Esophagus (tissue), 2 donors: ENCODE results near the gene DAPL1. TPM values are rescaled to one million over a fixed set of nuclear protein-coding genes. Genes with fewer than 3 reads are reported as not detected.
A peak's percentile ranks its signal among the peaks of the same experiment; 100 is the strongest.

Experiments
- H3K27ac ChIP-seq, 2 donors: one replicate each; pipeline ENCODE4 v1.5.1; 2013; ENCODE audit warnings: low read depth in 2 of 2, mild to moderate bottlenecking in 2 of 2, inconsistent platforms in 1 of 2, low read length in 1 of 2, moderate library complexity in 1 of 2
- H3K27me3 ChIP-seq, 2 donors: one replicate each; pipeline ENCODE4 v1.6.1; 2013; ENCODE audit warnings: low read length in 2 of 2, control low read depth in 1 of 2, mild to moderate bottlenecking in 1 of 2; ENCODE audit not compliant: insufficient read depth in 2 of 2, control insufficient read depth in 1 of 2
- H3K36me3 ChIP-seq, 2 donors: one replicate each; pipeline ENCODE4 v1.6.1; 2013; ENCODE audit warnings: low read length in 1 of 2; ENCODE audit not compliant: control insufficient read depth in 2 of 2, insufficient read depth in 2 of 2
- H3K4me1 ChIP-seq, 2 donors: one replicate each; pipeline ENCODE4 v1.6.1; 2013; ENCODE audit warnings: low read length in 1 of 2; ENCODE audit not compliant: control insufficient read depth in 2 of 2, insufficient read depth in 2 of 2
- H3K4me3 ChIP-seq, 2 donors: one replicate each; pipeline ENCODE4 v1.5.1; 2013; ENCODE audit warnings: low read length in 2 of 2, mild to moderate bottlenecking in 2 of 2, low read depth in 1 of 2, moderate library complexity in 1 of 2
- H3K9me3 ChIP-seq, 2 donors: one replicate each; pipeline ENCODE4 v1.6.1; 2013; ENCODE audit warnings: mild to moderate bottlenecking in 2 of 2, low read depth in 1 of 2, low read length in 1 of 2, moderate library complexity in 1 of 2; ENCODE audit not compliant: control insufficient read depth in 2 of 2, insufficient read depth in 1 of 2
- WGBS, 2 donors: extraction: QIAGEN DNeasy Blood & Tissue Kit; methylation state at CpG; one replicate each; pipeline ENCODE4 v1.1.7; 2013; 5-methylcytosine and 5-hydroxymethylcytosine counted together
- polyA plus RNA-seq, 2 donors: library from polyadenylated mRNA; stranded (reverse); fragments of 200-250 nt; gene quantifications; one replicate each; pipeline ENCODE4 v1.2.3, GENCODE V29; 2013
- donor health status: healthy with polysubstance abuse.
- donor health status: Bipolar disorder and iron deficiency.

Gene DAPL1
- polyA plus RNA-seq, 2 donors = 426 to 475 TPM

DNA sequence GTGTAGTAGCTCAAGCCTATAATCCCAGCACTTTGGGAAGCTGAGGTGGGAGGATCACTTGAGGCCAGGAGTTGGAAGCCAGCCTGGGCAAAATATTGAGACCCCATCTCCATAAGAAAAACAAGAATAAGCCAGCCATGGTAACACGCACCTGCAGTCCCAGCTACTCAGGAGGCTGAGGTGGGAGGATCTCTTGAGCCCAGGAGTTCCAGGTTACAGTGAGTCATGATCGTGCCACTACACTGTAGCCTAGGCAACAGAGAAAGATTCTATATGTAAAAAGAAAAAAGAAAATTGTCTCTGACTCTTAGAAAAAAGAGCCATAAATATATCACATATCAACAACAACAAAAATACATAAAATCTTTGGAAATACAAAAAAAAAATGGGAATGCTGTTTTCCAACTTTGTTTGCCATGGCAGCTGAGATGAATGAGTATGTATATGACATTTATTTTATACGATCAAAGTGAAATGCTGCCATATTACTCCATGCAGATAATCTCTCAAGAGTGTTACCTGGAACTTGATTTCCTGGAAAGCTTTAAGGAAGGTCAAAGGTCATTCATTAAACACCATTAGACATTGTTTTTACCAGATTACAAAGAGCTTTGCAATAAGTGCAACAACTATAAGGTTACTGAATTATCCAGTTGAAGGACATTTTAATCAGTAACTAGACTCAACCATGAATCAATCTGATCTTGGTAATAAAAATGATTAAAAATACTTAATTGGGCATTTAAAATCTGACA is 19.7 kb upstream of the DAPL1 start:
- no peak overlapping the region for H3K27ac ChIP-seq
- 74 to 84% methylated on average over 3 of the region's 3 CpGs for WGBS, 2 donors
- no peaks in the 10 kb centered on the region for H3K36me3 ChIP-seq
- H3K27me3 ChIP-seq = no peaks in the 10 kb centered on the region
- H3K4me3 ChIP-seq = no peak overlapping the region
- H3K4me1 ChIP-seq = no peaks in the 10 kb centered on the region
- no peaks in the 10 kb centered on the region for H3K9me3 ChIP-seq

DNA sequence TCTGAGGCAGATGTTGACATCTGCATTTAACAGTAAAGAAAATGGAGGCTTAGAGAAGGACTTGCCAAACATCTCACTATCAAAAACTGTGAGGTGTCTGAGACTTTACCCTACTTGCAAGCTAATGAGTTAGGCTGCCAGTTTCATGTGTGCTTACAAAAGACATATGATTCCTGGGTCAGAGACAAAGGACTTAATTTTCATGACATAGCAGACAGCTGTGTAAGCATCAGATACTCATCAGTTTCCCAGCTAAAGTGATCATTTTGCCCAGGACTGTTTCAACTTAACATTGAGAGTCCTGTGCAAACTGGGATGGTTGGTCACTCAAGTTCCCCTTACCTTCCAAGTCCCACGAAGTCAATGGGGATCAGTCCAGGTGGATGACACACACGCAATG is 18.9 kb upstream of the DAPL1 start:
- H3K36me3 ChIP-seq = no peaks in the 10 kb centered on the region
- WGBS, 2 donors = 80 to 92% methylated on average over 2 of the region's 2 CpGs
- no peak overlapping the region for H3K27ac ChIP-seq
- no peaks in the 10 kb centered on the region for H3K4me1 ChIP-seq
- H3K9me3 ChIP-seq = no peaks in the 10 kb centered on the region
- H3K4me3 ChIP-seq = no peak overlapping the region
- no peaks in the 10 kb centered on the region for H3K27me3 ChIP-seq

DNA sequence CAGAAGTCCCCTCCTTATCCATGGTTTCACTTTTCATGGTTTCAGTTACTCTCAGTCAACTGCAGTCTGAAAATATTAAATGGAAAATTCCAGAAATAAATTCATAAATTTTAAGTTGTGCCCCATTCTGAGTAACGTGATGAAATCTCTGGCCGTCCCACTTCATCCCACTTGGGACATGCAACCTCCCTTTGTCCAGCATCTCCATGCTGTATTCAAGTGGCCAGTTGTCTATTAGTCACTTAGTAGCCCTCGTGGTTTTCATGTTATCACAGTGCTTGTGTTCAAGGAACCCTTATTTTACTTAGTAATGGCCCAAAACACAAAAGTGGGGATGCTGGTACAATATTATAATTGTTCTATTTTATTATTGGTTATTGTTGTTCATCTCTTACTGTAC is 18.0 kb upstream of the DAPL1 start:
- Histone ChIP-seq H3K27me3 (no peaks in the 10 kb centered on the region), H3K4me3 (no peak overlapping the region), H3K9me3 (no peaks in the 10 kb centered on the region), H3K4me1 (no peaks in the 10 kb centered on the region), H3K27ac (no peak overlapping the region), H3K36me3 (no peaks in the 10 kb centered on the region)
- WGBS, 2 donors = 84 to 88% methylated on average over 3 of the region's 3 CpGs

DNA sequence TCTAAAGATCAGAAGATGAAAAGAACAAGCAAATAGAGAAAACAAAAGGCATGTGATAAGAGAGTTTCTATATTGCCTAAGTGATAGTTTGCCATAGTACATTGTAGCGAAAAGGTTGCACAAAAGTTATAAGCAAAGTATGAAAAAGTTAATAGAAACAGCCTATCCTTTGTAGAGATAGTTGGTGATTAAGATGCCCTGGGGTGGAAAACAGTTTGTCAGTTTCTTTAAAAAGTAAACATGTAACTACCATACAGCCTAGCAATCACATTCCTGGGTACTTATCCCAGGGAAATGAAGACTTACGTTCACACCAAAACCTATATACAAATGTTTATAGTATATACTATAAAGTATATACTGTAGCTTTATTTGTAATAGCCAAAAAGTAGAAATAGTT is 16.9 kb upstream of the DAPL1 start:
- no peaks in the 10 kb centered on the region for H3K4me1 ChIP-seq
- 51 to 58% methylated on average over 2 of the region's 2 CpGs for WGBS, 2 donors
- H3K27me3 ChIP-seq = no peaks in the 10 kb centered on the region
- no peak overlapping the region for H3K27ac ChIP-seq
- H3K4me3 ChIP-seq = no peak overlapping the region
- H3K9me3 ChIP-seq = no peaks in the 10 kb centered on the region
- no peaks in the 10 kb centered on the region for H3K36me3 ChIP-seq

DNA sequence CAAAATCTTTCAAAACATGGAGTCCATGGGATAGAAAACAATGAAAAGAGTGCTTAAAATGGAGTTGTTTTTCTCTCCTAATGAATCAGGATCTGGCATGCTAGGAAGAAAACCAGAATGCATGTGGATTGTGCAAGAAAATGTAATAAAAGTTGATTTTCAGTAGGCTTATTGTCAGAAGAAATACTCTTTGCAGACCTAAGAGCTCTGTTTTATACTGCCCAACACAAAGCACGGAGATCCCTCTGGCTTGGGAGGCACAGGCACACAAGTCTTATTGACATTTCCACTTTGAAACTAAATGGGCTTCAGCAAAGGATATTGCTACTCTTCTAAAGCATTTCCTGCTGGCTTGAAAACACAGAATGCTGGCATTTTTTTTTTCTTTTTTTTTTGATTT is 15.5 kb upstream of the DAPL1 start:
- WGBS, 2 donors = 72 to 74% methylated on average over 1 of the region's 1 CpG

DNA sequence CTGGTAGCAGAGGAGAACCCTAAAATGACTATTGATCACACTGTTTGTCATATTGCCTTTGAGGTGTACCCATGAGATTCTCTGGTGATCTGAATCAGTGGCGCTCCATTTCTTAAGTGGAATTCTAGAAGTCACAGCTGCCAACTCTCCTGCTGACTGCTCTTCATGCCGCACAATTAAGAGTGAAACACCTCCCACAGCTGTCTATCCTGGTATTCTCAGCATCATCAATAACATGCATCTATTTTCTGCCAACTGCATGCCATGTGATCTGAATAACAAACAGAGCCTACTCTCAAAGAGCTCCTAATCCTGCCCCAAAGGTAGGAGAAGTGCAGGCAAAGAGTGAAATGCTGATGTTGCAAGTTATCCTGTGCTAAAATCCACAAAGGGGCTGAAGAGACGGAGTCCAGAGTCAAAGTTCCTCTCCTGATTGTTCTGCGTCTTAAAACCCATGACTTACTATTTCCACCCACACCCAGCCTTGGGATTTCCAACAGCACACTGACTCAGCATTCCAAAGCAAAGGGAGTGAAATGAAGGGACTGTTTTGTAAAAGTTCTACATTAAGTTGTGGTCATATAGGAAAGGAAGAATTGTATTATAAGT is 13.7 kb upstream of the DAPL1 start:
- Histone ChIP-seq H3K36me3 (no peaks in the 10 kb centered on the region), H3K27ac (peak overlapping the region; percentile 79 to 84), H3K27me3 (no peaks in the 10 kb centered on the region), H3K4me3 (no peak overlapping the region), H3K9me3 (no peaks in the 10 kb centered on the region), H3K4me1 (no peaks in the 10 kb centered on the region)
- WGBS, 2 donors = 40 to 44% methylated on average over 4 of the region's 4 CpGs

More for the DNA sequence above, 15.5 kb upstream of the DAPL1 start:
- H3K4me3 ChIP-seq = no peak overlapping the region
- no peaks in the 10 kb centered on the region for H3K27me3 ChIP-seq
- no peaks in the 10 kb centered on the region for H3K9me3 ChIP-seq
- H3K36me3 ChIP-seq = no peaks in the 10 kb centered on the region
- H3K4me1 ChIP-seq = no peaks in the 10 kb centered on the region
- no peak overlapping the region for H3K27ac ChIP-seq

DNA sequence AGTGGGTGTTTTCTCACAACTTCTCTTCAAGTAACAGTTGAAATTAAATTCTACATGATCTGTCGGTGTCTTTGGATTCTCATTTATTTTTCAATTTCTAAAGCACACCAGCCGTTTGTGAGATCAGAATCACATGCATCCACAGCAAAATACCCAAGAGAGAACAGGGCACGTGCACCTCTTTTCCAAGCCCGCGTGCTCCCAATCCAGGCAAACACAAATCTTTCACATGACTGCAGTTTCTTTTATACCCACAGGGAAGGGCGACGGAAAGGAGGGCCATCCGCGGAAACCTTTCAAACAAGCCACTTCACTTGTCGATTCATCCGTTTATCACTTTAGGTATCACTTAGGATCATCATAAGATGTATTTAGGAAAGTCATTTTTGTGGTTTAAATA is 13.0 kb upstream of the DAPL1 start:
- 71 to 77% methylated on average over 11 of the region's 11 CpGs for WGBS, 2 donors
- H3K27ac ChIP-seq = peak overlapping the region; percentile 89
- H3K36me3 ChIP-seq = no peaks in the 10 kb centered on the region
- H3K4me3 ChIP-seq = no peak overlapping the region
- no peaks in the 10 kb centered on the region for H3K27me3 ChIP-seq
- no peaks in the 10 kb centered on the region for H3K4me1 ChIP-seq
- H3K9me3 ChIP-seq = no peaks in the 10 kb centered on the region

DNA sequence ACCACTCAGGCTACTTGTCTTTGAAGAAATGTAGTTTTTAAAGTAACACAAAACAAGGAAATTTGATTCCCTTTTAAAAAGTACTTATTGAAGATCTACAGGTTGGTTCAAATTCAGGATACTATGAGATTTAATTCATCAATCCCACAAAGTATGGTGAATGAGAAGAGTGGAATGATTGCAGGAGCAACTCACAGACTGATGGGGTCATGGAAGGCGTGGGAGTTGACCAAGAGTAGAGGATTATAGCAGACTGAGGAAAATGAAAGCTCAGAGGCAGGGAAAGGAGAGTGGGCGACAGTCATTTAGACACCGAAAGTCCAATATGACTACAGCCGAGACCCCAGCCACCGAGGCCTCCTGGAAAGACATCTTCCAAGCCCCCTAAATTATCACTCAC is 12.5 kb upstream of the DAPL1 start:
- 85 to 86% methylated on average over 5 of the region's 5 CpGs for WGBS, 2 donors
- Histone ChIP-seq H3K9me3 (no peaks in the 10 kb centered on the region), H3K27me3 (no peaks in the 10 kb centered on the region), H3K27ac (peak overlapping the region; percentile 84 to 89), H3K36me3 (no peaks in the 10 kb centered on the region), H3K4me3 (no peak overlapping the region), H3K4me1 (no peaks in the 10 kb centered on the region)

DNA sequence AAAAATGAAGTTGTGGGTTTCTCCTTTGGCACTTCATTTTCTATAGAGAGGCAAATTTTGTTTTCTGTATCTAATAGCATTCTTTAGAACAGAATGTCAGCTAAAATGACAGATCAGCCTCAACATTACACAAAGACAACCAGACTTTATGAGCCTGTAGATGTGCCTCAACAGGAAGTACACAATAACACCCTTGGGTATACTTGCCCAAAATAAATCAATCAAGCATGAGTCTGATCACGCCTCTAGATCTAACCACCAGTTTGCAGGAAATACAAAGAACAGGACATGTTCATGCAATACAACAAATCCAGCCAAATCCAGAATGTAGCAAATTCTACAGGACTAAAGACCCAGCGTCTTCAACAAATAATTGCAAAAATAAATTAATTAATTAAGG is 11.2 kb upstream of the DAPL1 start:
- no peaks in the 10 kb centered on the region for H3K9me3 ChIP-seq
- H3K36me3 ChIP-seq = no peaks in the 10 kb centered on the region
- no peak overlapping the region for H3K4me3 ChIP-seq

DNA sequence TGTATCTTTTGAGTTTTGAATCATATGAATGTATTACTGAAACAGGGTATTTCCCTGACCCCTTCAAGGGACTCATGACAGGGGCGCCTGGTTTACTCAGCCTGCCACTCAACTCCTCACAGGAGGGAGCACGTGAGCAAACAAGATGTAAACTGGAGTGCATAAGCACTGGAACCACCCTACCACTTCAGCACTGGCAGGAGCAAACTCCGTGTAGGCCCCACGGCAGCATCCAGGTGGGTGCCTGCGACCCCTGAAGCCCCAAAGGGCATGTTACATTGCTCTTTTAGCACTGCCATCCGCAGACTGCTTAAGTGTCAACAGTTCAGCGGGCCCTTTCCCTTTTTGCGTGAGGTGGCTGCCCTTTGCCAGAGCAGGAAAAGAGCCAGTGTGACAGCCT is 8.2 kb upstream of the DAPL1 start:
- H3K4me1 ChIP-seq = no peaks in the 10 kb centered on the region
- H3K4me3 ChIP-seq = no peak overlapping the region
- H3K9me3 ChIP-seq = no peaks in the 10 kb centered on the region
- no peaks in the 10 kb centered on the region for H3K27me3 ChIP-seq
- H3K27ac ChIP-seq = no peak overlapping the region
- H3K36me3 ChIP-seq = no peaks in the 10 kb centered on the region
- 93 to 94% methylated on average over 8 of the region's 8 CpGs for WGBS, 2 donors

More for the DNA sequence above, 11.2 kb upstream of the DAPL1 start:
- 30 to 57% methylated on average over 2 of the region's 2 CpGs for WGBS, 2 donors
- Histone ChIP-seq H3K27ac (peak overlapping the region in 1 of 2 donors; percentile 70), H3K4me1 (no peaks in the 10 kb centered on the region), H3K27me3 (no peaks in the 10 kb centered on the region)
